Upper lobe of left lung (tissue), 4 donors: ENCODE results near the gene MAB21L4.

ENCODE experiments used
- CTCF ChIP-seq, 6 experiments: fragments of 450-650 bp in 4 of 6; fragments of 200-600 bp in 2 of 6; sonication (generic) in 2 of 6; IDR thresholded peaks; one replicate each; pipeline ENCODE4 v1.5.1; 2016 to 2019; ENCODE audit warnings: antibody characterized with exemption in 6 of 6
- POLR2AphosphoS5 ChIP-seq, 2 donors: sonication (generic); formaldehyde crosslinking; IDR thresholded peaks; one replicate each; pipeline ENCODE4 v1.5.1; 2017; ENCODE audit warnings: antibody characterized with exemption in 2 of 2

GRCh38 chr2:240894836-240895558, 959 bp downstream of the MAB21L4 start:
- TF ChIP-seq CTCF (IDR thresholded peaks at IDR 0.05) (no peak), POLR2AphosphoS5 (IDR thresholded peaks at IDR 0.05) (no peak)
